Endothelial cell (in vitro differentiated cells): ENCODE data around the gene SRGAP3. TPM values are rescaled to one million over a fixed set of nuclear protein-coding genes. Genes with fewer than 3 reads are reported as not detected.

Experiments
- DNase-seq: peaks from one replicate; pipeline ENCODE4 v3.0.0; 2021; ENCODE audit warnings: low spot score
- H3K27ac Mint-ChIP-seq: one replicate; pipeline ENCODE4 v1.8.0; 2021; ENCODE audit warnings: mixed read lengths, inconsistent platforms; ENCODE audit not compliant: unreplicated experiment
- H3K27me3 Mint-ChIP-seq: one replicate; pipeline ENCODE4 v1.8.0; 2021; ENCODE audit warnings: mild to moderate bottlenecking, moderate library complexity, mixed read lengths, inconsistent platforms; ENCODE audit not compliant: unreplicated experiment
- H3K36me3 Mint-ChIP-seq: one replicate; pipeline ENCODE4 v1.8.0; 2021; ENCODE audit warnings: mild to moderate bottlenecking, low read depth, mixed read lengths, inconsistent platforms; ENCODE audit not compliant: unreplicated experiment
- H3K4me1 Mint-ChIP-seq: one replicate; pipeline ENCODE4 v1.8.0; 2021; ENCODE audit warnings: mild to moderate bottlenecking, mixed read lengths, inconsistent platforms; ENCODE audit not compliant: unreplicated experiment
- H3K4me3 Mint-ChIP-seq: one replicate; pipeline ENCODE4 v1.8.0; 2021; ENCODE audit warnings: mild to moderate bottlenecking, mixed read lengths, inconsistent platforms; ENCODE audit not compliant: unreplicated experiment
- H3K9me3 Mint-ChIP-seq: one replicate; pipeline ENCODE4 v1.8.0; 2021; ENCODE audit warnings: mixed read lengths, inconsistent platforms; ENCODE audit not compliant: unreplicated experiment
- total RNA-seq: library from RNA; stranded (reverse); fragmentation: NEBNext Ultra II Directional; extraction: Animal tissue kit (Norgen Biotek cat#: 25700); gene quantifications from one replicate; pipeline ENCODE4 v1.2.1, GENCODE V29; 2021; ENCODE audit not compliant: unreplicated experiment
- TF ChIP-seq, protein P1 (sequence below): fragments of 200-600 bp; sonication (generic); IDR thresholded peaks from one replicate; pipeline ENCODE4 v1.5.0; 2021; ENCODE audit warnings: antibody characterized with exemption; ENCODE audit not compliant: unreplicated experiment

The SRGAP3 gene
- total RNA-seq, 1 donor from 2014 or later = 12.0 TPM

- H3K36me3 Mint-ChIP-seq = no peaks in the 10 kb centered on the region
- no peak overlapping the region for H3K4me3 Mint-ChIP-seq
- no peak for DNase-seq
- no peak overlapping the region for H3K27ac Mint-ChIP-seq
- no peaks in the 10 kb centered on the region for H3K9me3 Mint-ChIP-seq
- TF ChIP-seq, protein P1, sequence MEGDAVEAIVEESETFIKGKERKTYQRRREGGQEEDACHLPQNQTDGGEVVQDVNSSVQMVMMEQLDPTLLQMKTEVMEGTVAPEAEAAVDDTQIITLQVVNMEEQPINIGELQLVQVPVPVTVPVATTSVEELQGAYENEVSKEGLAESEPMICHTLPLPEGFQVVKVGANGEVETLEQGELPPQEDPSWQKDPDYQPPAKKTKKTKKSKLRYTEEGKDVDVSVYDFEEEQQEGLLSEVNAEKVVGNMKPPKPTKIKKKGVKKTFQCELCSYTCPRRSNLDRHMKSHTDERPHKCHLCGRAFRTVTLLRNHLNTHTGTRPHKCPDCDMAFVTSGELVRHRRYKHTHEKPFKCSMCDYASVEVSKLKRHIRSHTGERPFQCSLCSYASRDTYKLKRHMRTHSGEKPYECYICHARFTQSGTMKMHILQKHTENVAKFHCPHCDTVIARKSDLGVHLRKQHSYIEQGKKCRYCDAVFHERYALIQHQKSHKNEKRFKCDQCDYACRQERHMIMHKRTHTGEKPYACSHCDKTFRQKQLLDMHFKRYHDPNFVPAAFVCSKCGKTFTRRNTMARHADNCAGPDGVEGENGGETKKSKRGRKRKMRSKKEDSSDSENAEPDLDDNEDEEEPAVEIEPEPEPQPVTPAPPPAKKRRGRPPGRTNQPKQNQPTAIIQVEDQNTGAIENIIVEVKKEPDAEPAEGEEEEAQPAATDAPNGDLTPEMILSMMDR = no peak
- H3K4me1 Mint-ChIP-seq = peaks cover 4% of the 10 kb centered on the region
- H3K27me3 Mint-ChIP-seq = peaks cover 3% of the 10 kb centered on the region
Measured at GRCh38 chr3:9244495-9245183, 4.8 kb downstream of the SRGAP3 start.

GRCh38 chr3:9241956-9242355, 7.5 kb downstream of the SRGAP3 start:
- H3K27me3 Mint-ChIP-seq = peaks cover 1% of the 10 kb centered on the region
- H3K36me3 Mint-ChIP-seq = no peaks in the 10 kb centered on the region
- H3K27ac Mint-ChIP-seq = no peak overlapping the region
- H3K4me1 Mint-ChIP-seq = no peaks in the 10 kb centered on the region
- TF ChIP-seq, protein P1 = no peak
- no peak overlapping the region for H3K4me3 Mint-ChIP-seq
- no peaks in the 10 kb centered on the region for H3K9me3 Mint-ChIP-seq
- DNase-seq = no peak

- H3K4me1 Mint-ChIP-seq = no peaks in the 10 kb centered on the region
- TF ChIP-seq, protein P1 = no peak
- no peak overlapping the region for H3K27ac Mint-ChIP-seq
- no peak for DNase-seq
- no peaks in the 10 kb centered on the region for H3K9me3 Mint-ChIP-seq
- no peaks in the 10 kb centered on the region for H3K36me3 Mint-ChIP-seq
- peaks cover 1% of the 10 kb centered on the region for H3K27me3 Mint-ChIP-seq
- no peak overlapping the region for H3K4me3 Mint-ChIP-seq
Measured at GRCh38 chr3:9239680-9240079, 9.8 kb downstream of the SRGAP3 start.

GRCh38 chr3:9238721-9239295, 10.6 kb downstream of the SRGAP3 start:
- Mint-ChIP-seq H3K27me3 (peaks cover 1% of the 10 kb centered on the region), H3K9me3 (no peaks in the 10 kb centered on the region), H3K4me1 (no peaks in the 10 kb centered on the region), H3K4me3 (no peak overlapping the region), H3K27ac (no peak overlapping the region), H3K36me3 (no peaks in the 10 kb centered on the region)
- TF ChIP-seq, protein P1 = no peak
- DNase-seq = no peak

- no peak for DNase-seq
- Mint-ChIP-seq H3K27ac (no peak overlapping the region), H3K4me1 (no peaks in the 10 kb centered on the region), H3K4me3 (no peak overlapping the region), H3K9me3 (no peaks in the 10 kb centered on the region), H3K27me3 (peaks cover 1% of the 10 kb centered on the region), H3K36me3 (no peaks in the 10 kb centered on the region)
- TF ChIP-seq, protein P1 = no peak
Measured at GRCh38 chr3:9238276-9238675, 11.2 kb downstream of the SRGAP3 start.
